ENCODE results near the gene TUSC2. TPM values are rescaled to one million over a fixed set of nuclear protein-coding genes. Genes with fewer than 3 reads are reported as not detected.

The TUSC2 gene
- total RNA-seq, 6 experiments from 2014 or later = 9.7 to 36.9 (median 12.5) TPM

GRCh38 chr3:50336452-50337174, 8.6 kb upstream of the TUSC2 start:
- peak in 1 of 4 donors; percentile 12 for ATAC-seq
- Histone ChIP-seq H3K4me1 (peaks cover 0 to 22% (median 8%) of the 10 kb centered on the region in 4 donors), H3K27ac (peak overlapping the region; percentile 86 to 95 (median 93)), H3K4me3 (peak overlapping the region; percentile 83 to 97 (median 95)), H3K36me3 (peaks cover 0 to 4% (median 2%) of the 10 kb centered on the region in 4 donors), H3K27me3 (no peaks in the 10 kb centered on the region), H3K9me3 (no peaks in the 10 kb centered on the region)
- no peak for DNase-seq
- intact Hi-C loops (cut with DNase I) = no loop called here
- 0% methylated on average over 8 of the region's 31 CpGs for WGBS (ENCODE audit: insufficient coverage, low coverage, low lambda C conversion rate, missing lambda C conversion rate)
- TF ChIP-seq CTCF (IDR thresholded peaks at IDR 0.05) = no peak
- no peak for TF ChIP-seq POLR2A (IDR thresholded peaks at IDR 0.05)

- Histone ChIP-seq H3K9me3 (no peaks in the 10 kb centered on the region), H3K27me3 (no peaks in the 10 kb centered on the region), H3K27ac (peak overlapping the region; percentile 35 to 50 (median 47)), H3K4me3 (no peak overlapping the region), H3K4me1 (peaks cover 0 to 22% (median 8%) of the 10 kb centered on the region in 4 donors), H3K36me3 (peaks cover 7 to 24% (median 15%) of the 10 kb centered on the region in 4 donors)
- DNase-seq = no peak
- no peak for TF ChIP-seq CTCF (IDR thresholded peaks at IDR 0.05)
- no peak for TF ChIP-seq POLR2A (IDR thresholded peaks at IDR 0.05)
- WGBS (ENCODE audit: insufficient coverage, low coverage, low lambda C conversion rate, missing lambda C conversion rate) = 70% methylated on average over 5 of the region's 5 CpGs
- intact Hi-C loops (cut with DNase I) = no loop called here
- ATAC-seq = no peak
Observed at GRCh38 chr3:50334339-50335075, 6.5 kb upstream of the TUSC2 start.

- intact Hi-C loops (cut with DNase I) = no loop called here
- peaks cover 0 to 22% (median 8%) of the 10 kb centered on the region in 4 donors for H3K4me1 ChIP-seq
- no peaks in the 10 kb centered on the region for H3K27me3 ChIP-seq
- TF ChIP-seq POLR2A (IDR thresholded peaks at IDR 0.05) (no peak), CTCF (IDR thresholded peaks at IDR 0.05) (no peak)
- DNase-seq (no peak), ATAC-seq (peak in 2 of 4 donors; percentile 0 to 4)
- no peaks in the 10 kb centered on the region for H3K9me3 ChIP-seq
- H3K27ac ChIP-seq = peak overlapping the region; percentile 35 to 50 (median 47)
- no peak overlapping the region for H3K4me3 ChIP-seq
- H3K36me3 ChIP-seq = peaks cover 7 to 26% (median 15%) of the 10 kb centered on the region in 4 donors
- WGBS (ENCODE audit: insufficient coverage, low coverage, low lambda C conversion rate, missing lambda C conversion rate) = 56% methylated on average over 5 of the region's 12 CpGs
Observed at GRCh38 chr3:50333744-50334328, 5.8 kb upstream of the TUSC2 start.

GRCh38 chr3:50331364-50331907, 3.4 kb upstream of the TUSC2 start:
- no peak overlapping the region for H3K27ac ChIP-seq
- H3K9me3 ChIP-seq = no peaks in the 10 kb centered on the region
- peaks cover 7 to 26% (median 15%) of the 10 kb centered on the region in 4 donors for H3K36me3 ChIP-seq
- H3K4me3 ChIP-seq = no peak overlapping the region
- TF ChIP-seq CTCF (IDR thresholded peaks at IDR 0.05) (no peak), POLR2A (IDR thresholded peaks at IDR 0.05) (no peak)
- no peaks in the 10 kb centered on the region for H3K27me3 ChIP-seq
- ATAC-seq = no peak
- peaks cover 0 to 28% (median 11%) of the 10 kb centered on the region in 4 donors for H3K4me1 ChIP-seq
- 100% methylated on average over 3 of the region's 19 CpGs for WGBS (ENCODE audit: insufficient coverage, low coverage, low lambda C conversion rate, missing lambda C conversion rate)
- intact Hi-C loops (cut with DNase I) = no loop called here
- no peak for DNase-seq
